Activated CD4-positive, alpha-beta T cell treated with anti-CD3 and anti-CD28 coated beads for 4 hours (primary cell): ENCODE data around the gene CNTNAP4.

Experiments used
- DNase-seq, 2 donors: peaks; one replicate each; pipeline ENCODE4 v3.0.0-alpha.2; 2020

The CNTNAP4 gene

DNA sequence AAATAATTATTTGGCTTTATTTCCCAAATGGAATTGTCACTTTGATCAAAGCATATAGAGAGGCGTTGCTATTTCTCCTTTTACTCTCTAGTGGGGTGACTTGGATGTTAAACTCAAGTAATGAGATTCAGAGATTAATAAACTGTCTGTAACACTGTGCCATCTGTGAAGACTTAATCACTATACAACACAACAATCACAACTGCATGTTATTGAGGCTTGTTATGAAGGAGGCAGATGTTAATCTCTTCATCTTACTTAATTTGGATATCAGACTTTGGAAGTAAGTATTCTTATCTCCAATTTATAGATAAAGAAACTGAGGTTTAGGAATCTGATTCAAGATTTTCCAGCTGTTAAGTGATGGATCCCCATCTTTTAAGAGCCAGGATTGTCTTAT lies 132.5 kb downstream of the CNTNAP4 start:
- DNase-seq, result no peak

GRCh38 chr16:76421571-76421970 lies 144.4 kb downstream of the CNTNAP4 start:
- DNase-seq, result no peak

GRCh38 chr16:76428858-76429257 lies 151.7 kb downstream of the CNTNAP4 start:
- DNase-seq, result no peak

DNA sequence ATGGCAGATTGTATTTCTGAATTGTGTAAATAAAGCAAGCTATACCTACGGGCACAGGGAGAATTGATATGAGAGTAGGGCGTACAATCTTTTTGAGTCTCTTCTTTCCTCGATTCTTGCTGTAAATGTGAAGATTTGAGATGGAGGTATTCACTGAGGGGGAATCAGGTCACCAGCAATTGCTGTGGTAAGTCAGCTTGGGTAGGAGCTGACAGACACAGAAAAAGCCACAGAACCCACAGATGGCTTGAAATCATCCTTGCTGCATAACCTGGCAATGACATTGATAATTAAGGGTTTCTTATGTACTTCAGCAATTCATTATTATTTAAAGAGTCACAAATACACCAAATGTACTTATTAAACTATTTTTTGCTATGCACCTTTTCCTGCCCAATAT lies 164.2 kb downstream of the CNTNAP4 start:
- no peak for DNase-seq

DNA sequence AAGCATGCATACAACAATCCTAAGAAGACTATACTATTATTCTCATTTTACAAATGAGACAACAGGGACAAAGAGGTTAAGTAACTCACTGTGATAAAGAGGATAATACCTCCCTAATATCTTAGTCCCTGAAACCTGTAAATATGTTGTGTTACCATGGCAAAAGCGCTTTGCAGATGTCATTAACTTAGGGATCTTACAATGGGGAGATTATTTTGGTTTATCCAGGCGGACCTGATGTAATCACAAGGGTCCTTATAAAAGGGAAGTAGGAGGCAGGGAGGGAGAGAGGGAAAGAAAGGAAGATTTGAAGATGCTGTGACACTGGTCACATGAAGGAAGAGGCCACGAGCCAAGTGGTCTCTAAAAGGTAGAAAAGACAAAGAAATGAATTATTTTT lies 164.7 kb downstream of the CNTNAP4 start:
- DNase-seq, result no peak

- no peak for DNase-seq
Observed at GRCh38 chr16:76443973-76444372, 166.8 kb downstream of the CNTNAP4 start.

DNA sequence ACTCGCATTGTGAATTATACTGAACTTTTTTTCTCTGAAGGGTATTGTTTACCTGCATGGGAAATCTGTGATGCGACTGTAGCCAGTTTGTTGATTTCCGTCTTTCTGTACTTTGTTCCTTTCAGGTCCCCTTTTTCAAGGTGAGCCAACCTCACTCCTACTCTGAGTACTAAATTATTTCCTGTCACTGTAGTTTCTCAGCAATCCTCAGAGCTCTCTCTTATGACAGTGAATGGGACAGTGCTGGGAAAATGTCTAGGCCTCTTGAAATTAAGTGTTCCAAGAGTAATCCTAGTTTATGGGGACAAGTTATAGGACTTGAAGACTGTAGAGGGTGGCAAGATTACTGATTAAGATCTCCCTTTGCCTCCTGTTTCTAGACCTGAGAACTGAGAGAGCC lies 167.6 kb downstream of the CNTNAP4 start:
- no peak for DNase-seq

DNA sequence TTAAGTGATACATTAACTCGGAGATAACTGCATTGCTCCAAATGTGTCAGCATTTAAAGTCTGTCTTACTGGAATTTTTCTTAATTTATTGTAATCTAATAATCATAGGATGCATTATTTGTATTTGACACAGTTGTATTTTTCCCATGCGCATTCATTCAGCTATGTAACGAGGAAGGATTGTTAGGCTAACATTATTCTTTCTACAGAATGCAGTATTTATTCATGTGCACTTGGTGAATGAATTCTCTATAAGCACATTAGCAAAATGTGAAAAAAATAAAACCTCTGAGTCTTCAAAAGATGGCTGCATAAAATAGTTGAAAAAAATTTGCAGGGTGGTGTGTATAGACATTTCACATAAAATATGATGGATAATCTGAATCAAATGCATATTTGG lies 168.6 kb downstream of the CNTNAP4 start:
- DNase-seq, result no peak

- DNase-seq, result no peak
Observed at GRCh38 chr16:76446251-76446650, 169.1 kb downstream of the CNTNAP4 start.

DNA sequence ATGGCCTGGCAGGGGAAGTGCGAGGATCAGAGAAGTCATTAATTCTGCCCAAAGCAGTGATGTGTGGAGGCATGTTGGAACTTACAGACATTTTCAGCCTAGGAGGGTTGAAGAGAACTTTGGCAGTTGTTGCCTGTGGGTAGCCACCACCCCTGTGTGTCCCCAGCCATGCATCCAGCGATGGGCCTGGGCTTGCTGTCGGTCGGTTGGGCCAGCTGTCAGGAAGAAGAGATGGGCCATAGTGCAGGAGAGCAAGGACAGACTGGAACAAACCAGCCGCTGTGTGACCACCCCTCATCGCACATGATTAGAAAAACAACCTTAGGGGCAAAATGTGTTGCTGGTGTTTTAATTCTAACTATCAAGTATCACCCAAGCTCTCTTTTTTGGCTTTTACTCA lies 173.7 kb downstream of the CNTNAP4 start:
- DNase-seq, result no peak

DNA sequence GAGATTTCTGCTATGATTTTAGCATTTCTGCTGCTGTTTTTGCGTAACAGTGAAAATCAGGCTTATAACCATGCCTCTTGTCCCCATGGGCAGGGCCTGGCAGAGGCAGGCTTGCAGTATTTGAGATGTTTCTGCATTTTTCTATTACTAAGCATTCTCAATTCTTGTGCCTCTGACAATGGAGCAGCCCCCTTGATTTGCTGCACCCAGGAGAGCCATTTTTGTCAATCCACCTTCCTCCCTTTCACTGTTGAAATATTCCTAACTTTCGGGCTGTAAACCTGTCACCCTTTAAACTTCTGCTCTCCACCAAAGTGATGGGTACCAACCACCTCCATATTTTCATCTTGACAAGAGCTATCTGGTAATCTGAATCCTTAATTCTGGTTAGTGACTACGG lies 178.1 kb downstream of the CNTNAP4 start:
- DNase-seq, result no peak

DNA sequence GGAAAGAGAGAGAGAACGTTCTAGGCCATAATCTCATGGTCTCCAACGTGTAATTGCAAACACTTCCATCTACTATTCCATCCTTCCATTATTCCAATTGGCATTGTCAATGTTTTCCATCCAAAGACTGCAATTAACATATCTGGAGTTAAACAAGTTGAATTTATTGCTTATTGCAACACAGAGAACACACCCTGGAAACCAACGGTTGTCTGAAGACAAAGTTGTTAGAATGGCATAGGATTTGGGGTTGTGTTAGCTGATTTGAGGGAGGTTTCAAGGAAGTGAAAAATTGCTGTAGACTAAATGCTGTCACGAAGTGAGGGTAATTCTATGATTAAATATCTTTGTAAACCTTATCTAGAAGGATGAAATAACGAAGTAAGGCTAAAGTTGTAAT lies 178.8 kb downstream of the CNTNAP4 start:
- DNase-seq, result no peak

GRCh38 chr16:76459111-76459510 lies 181.9 kb downstream of the CNTNAP4 start:
- no peak for DNase-seq

GRCh38 chr16:76461836-76462235 lies 184.6 kb downstream of the CNTNAP4 start:
- no peak for DNase-seq

DNA sequence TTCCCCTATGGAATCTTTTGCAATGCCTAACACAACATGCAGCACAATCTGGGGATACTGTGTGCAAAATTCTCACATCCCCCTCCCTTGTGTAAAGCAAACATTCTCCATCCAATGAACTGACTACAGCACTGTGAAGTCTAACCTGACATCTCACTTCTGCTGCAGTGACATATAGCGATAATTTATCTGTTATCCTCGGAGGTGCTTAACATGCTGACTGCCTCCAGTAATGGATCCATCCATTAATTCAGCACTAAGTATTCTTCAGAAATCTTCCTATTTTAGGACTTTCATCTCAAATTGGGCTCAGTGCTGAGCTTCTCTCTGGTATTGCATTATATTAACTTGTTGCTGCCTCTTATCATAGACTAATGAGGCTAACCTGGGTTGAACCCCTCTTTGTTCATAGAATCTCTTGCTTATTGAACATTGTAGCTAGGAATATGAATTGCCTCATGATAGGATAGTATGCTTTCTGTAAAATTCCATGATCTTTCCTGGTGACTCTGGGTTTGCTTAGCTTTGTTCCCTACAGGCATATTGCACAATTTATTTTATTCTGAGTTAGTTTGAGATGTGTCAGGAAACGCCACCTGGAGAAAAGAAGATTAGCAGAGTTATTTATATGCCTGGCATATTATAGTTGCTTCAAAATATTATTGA lies 187.9 kb downstream of the CNTNAP4 start:
- DNase-seq, result no peak

DNA sequence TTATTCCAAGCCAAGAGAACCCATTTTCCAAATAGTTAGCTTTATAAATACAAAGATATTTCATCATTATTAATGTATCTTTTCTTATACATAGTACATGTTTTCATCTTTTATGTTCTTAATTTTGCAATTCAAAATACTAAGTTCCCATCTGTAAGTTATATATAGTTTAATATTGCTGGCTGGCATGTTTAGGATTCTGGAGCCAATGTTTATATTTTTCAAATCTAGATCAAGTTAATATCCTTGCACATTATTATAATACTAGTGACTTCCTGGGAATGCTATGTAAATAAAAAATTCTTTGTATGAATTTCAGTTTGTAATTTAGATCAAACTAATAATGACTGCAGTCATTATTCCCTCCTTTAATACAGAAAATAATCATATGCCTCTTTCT lies 189.7 kb downstream of the CNTNAP4 start:
- no peak for DNase-seq

DNA sequence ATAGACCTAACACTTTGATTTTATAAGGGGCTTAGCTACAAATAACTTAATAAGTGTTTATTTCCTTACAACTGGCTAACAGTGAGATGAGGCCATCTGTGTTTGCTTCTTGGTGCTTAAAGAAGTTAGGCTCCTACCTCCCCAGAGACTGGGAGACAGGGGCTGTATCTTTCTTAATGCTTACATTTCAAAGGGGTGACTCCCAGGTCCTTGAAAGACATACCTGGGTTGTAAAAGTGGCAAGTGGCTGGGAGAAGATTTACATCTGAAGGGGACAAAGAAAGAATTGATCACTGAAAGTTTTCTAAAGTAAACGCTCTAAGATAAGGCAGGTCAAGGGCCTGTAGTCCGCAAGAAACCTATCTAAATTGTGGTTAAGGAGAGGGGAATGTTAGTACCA lies 196.8 kb downstream of the CNTNAP4 start:
- DNase-seq, result no peak

- no peak for DNase-seq
Observed at GRCh38 chr16:76478105-76478504, 200.9 kb downstream of the CNTNAP4 start.

- DNase-seq, result no peak
Observed at GRCh38 chr16:76483307-76483909, 206.2 kb downstream of the CNTNAP4 start.

DNA sequence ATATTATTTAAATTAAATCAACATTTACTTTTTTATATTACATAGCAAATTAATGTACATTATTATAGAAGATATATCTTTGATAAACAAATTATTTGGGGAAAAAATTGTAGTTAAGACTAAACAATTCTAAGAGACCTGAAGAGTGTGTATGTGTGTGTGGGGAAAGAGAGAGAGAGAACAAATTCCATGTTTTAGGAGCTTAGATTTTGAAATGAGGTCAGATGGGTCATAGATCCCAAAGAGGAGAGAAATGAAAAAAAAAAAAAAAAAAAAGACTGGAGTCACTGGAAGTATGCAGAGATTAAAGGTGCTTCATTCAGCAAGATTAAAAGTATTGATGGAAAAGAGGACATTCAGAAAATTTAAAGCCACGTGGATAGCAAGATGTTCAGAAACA lies 206.8 kb downstream of the CNTNAP4 start:
- DNase-seq, result no peak

GRCh38 chr16:76486740-76487139 lies 209.5 kb downstream of the CNTNAP4 start:
- no peak for DNase-seq

DNA sequence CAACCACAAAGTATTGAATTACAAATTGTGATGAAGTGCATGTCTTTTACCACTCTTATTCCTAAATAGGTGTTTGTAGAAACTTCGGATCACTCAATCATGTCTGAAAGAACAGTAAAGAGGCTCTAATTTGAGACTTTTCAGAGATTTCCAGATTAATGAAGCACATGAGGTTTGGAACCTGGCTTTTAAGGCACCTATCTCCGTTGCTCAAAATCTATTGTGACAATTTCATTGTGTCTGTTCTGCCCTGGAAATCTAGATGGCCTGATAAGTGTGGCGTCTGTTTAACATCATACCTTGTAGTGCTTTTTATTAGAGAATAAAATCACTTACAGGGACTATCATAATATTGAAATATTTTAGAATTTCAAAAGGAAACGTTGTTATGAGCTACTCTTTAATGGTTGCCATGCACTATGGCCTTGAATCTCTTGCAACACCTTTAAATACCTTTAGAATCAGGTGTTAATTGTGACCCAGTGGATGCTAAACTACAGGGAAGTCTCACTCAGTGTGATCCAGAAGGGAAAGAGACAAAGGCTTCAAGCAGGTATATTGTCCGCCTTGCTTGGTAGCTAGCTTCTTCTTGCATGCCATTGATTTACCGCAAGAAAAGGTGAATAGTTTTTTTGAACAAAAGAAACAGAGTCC lies 210.3 kb downstream of the CNTNAP4 start:
- DNase-seq, result no peak

- no peak for DNase-seq
Observed at GRCh38 chr16:76488065-76488417, 210.8 kb downstream of the CNTNAP4 start.

- no peak for DNase-seq
Observed at GRCh38 chr16:76490036-76490639, 212.9 kb downstream of the CNTNAP4 start.
